Liver (tissue), 9 donors: ENCODE data around the gene BCAR3. TPM values are rescaled to one million over a fixed set of nuclear protein-coding genes. Genes with fewer than 3 reads are reported as not detected.

Experiments used
- DNase-seq: peaks from one replicate; pipeline ENCODE4 v3.0.0-alpha.2; 2017; ENCODE audit warnings: low spot score
- H3K27ac ChIP-seq, 2 donors: one replicate each; pipeline ENCODE4 v1.7.0; 2013; ENCODE audit warnings: inconsistent platforms in 2 of 2, low read length in 2 of 2, control low read depth in 1 of 2, low read depth in 1 of 2, mild to moderate bottlenecking in 1 of 2
- H3K27me3 ChIP-seq, 4 donors: one replicate each; pipeline versions ENCODE4 v1.6.1 to v1.7.0; 2013; ENCODE audit warnings: low read length in 3 of 4, inconsistent platforms in 1 of 4, mild to moderate bottlenecking in 1 of 4, moderate library complexity in 1 of 4; ENCODE audit not compliant: control insufficient read depth in 4 of 4, insufficient read depth in 4 of 4
- H3K36me3 ChIP-seq, 4 donors: one replicate each; pipeline versions ENCODE4 v1.6.1 to v1.7.0; 2013; ENCODE audit warnings: low read length in 3 of 4, mild to moderate bottlenecking in 3 of 4, low read depth in 1 of 4, moderate library complexity in 1 of 4; ENCODE audit not compliant: control insufficient read depth in 4 of 4, insufficient read depth in 3 of 4
- H3K4me1 ChIP-seq, 4 donors: one replicate each; pipeline versions ENCODE4 v1.6.1 to v1.7.0; 2013; ENCODE audit warnings: low read length in 3 of 4, mild to moderate bottlenecking in 3 of 4, moderate library complexity in 1 of 4; ENCODE audit not compliant: control insufficient read depth in 4 of 4, insufficient read depth in 4 of 4
- H3K4me3 ChIP-seq, 3 donors: one replicate each; pipeline versions ENCODE4 v1.6.1 to v1.7.0; 2013; ENCODE audit warnings: low read length in 3 of 3, control low read depth in 1 of 3, low read depth in 1 of 3, mild to moderate bottlenecking in 1 of 3
- H3K9ac ChIP-seq, 2 donors: one replicate each; pipeline ENCODE4 v1.7.0; 2013; ENCODE audit warnings: low read length in 2 of 2, mild to moderate bottlenecking in 2 of 2, moderate library complexity in 2 of 2, control low read depth in 1 of 2, low read depth in 1 of 2
- H3K9me3 ChIP-seq, 4 donors: one replicate each; pipeline versions ENCODE4 v1.6.1 to v1.7.0; 2013; ENCODE audit warnings: low read length in 3 of 4; ENCODE audit not compliant: control insufficient read depth in 4 of 4
- ATF3 ChIP-seq: IDR thresholded peaks from 2 replicates; pipeline ENCODE4 v1.6.1; 2016; ENCODE audit warnings: antibody characterized with exemption
- CTCF ChIP-seq: fragments of 150-350 bp; IDR thresholded peaks from 2 replicates; pipeline ENCODE4 v1.5.1; 2017; ENCODE audit warnings: improper control_type of control experiment, low read depth, low read length; ENCODE audit not compliant: missing input control
- EGR1 ChIP-seq, 2 donors: IDR thresholded peaks; 2 replicates each; pipeline ENCODE4 v1.6.1; 2016 to 2018; ENCODE audit warnings: antibody characterized with exemption in 2 of 2, low read depth in 2 of 2
- FOXA1 ChIP-seq: IDR thresholded peaks from 2 replicates; pipeline ENCODE4 v1.6.1; 2016; ENCODE audit warnings: antibody characterized with exemption
- FOXA2 ChIP-seq: IDR thresholded peaks from 2 replicates; pipeline ENCODE4 v1.6.1; 2016; ENCODE audit warnings: antibody characterized with exemption
- GABPA ChIP-seq, 2 donors: IDR thresholded peaks in 1 of 2; conservative IDR thresholded peaks in 1 of 2; 2 replicates each; pipeline ENCODE4 v1.6.1; 2016; ENCODE audit warnings: antibody characterized with exemption in 2 of 2, mild to moderate bottlenecking in 1 of 2, moderate library complexity in 1 of 2
- HNF4A ChIP-seq, 2 donors: conservative IDR thresholded peaks; 2 replicates each; pipeline ENCODE4 v1.6.1; 2016; ENCODE audit warnings: antibody characterized with exemption in 2 of 2, mild to moderate bottlenecking in 2 of 2
- HNF4G ChIP-seq: IDR thresholded peaks from 2 replicates; pipeline ENCODE4 v1.6.1; 2016; ENCODE audit warnings: antibody characterized with exemption
- JUND ChIP-seq, 2 donors: IDR thresholded peaks; 2 replicates each; pipeline ENCODE4 v1.6.1; 2016; ENCODE audit warnings: antibody characterized with exemption in 2 of 2
- MAX ChIP-seq: IDR thresholded peaks from 2 replicates; pipeline ENCODE4 v1.6.1; 2016; ENCODE audit warnings: antibody characterized with exemption
- NR2F2 ChIP-seq: IDR thresholded peaks from 2 replicates; pipeline ENCODE4 v1.6.1; 2016; ENCODE audit warnings: antibody characterized with exemption
- RAD21 ChIP-seq, 2 donors: IDR thresholded peaks; 2 replicates each; pipeline ENCODE4 v1.6.1; 2016; ENCODE audit warnings: antibody characterized with exemption in 2 of 2, mild to moderate bottlenecking in 2 of 2
- REST ChIP-seq: IDR thresholded peaks from 2 replicates; pipeline ENCODE4 v1.6.1; 2016; ENCODE audit warnings: antibody characterized with exemption, mild to moderate bottlenecking
- RXRA ChIP-seq, 2 donors: IDR thresholded peaks; 2 replicates each; pipeline ENCODE4 v1.6.1; 2017 to 2018; ENCODE audit warnings: antibody characterized with exemption in 2 of 2, mild to moderate bottlenecking in 1 of 2
- SP1 ChIP-seq: IDR thresholded peaks from 2 replicates; pipeline ENCODE4 v1.6.1; 2018; ENCODE audit warnings: antibody characterized with exemption, mild to moderate bottlenecking
- YY1 ChIP-seq: IDR thresholded peaks from 2 replicates; pipeline ENCODE4 v1.6.1; 2016; ENCODE audit warnings: antibody characterized with exemption, mild to moderate bottlenecking
- ZBTB33 ChIP-seq: IDR thresholded peaks from 2 replicates; pipeline ENCODE4 v1.6.1; 2016; ENCODE audit warnings: antibody characterized with exemption
- WGBS: extraction: QIAGEN DNeasy Blood & Tissue Kit; methylation state at CpG from one replicate; pipeline ENCODE4 v1.1.7; 2013; 5-methylcytosine and 5-hydroxymethylcytosine counted together
- polyA plus RNA-seq, 2 donors: library from polyadenylated mRNA; stranded (reverse) in 1 of 2; unstranded in 1 of 2; fragments of 200-250 nt in 1 of 2; fragments of >200 nt in 1 of 2; fragmentation: Nextera tagmentation in 1 of 2; extraction: Ambion mirVana in 1 of 2; gene quantifications; one replicate each; pipeline versions ENCODE4 v1.2.1 to v1.2.3, GENCODE V29; 2013 to 2015
- total RNA-seq, 2 donors: library from RNA; depleted of rRNA; stranded (reverse); fragments of >200 nt; gene quantifications; one replicate each; pipeline ENCODE4 v1.2.3, GENCODE V29; 2014
- donor health status: healthy.
- donor health status: healthy.
- donor health status: healthy.
- donor health status: healthy.
- donor health status: healthy.

BCAR3 gene
- total and polyA plus RNA-seq, 4 donors = 2.8 to 10.3 (median 7.7) TPM

- TF ChIP-seq GABPA (IDR thresholded peaks at IDR 0.05 in 1 of 2, conservative IDR thresholded peaks at IDR 0.05 in 1 of 2) = no peak
- TF ChIP-seq CTCF = no peak
- TF ChIP-seq EGR1 (IDR thresholded peaks at IDR 0.05; ENCODE audit: low read depth in 2 of 2) = no peak
- no peak for TF ChIP-seq RXRA (IDR thresholded peaks at IDR 0.05)
- TF ChIP-seq HNF4G = no peak
- no peak for TF ChIP-seq NR2F2
- no peak for TF ChIP-seq FOXA2
- TF ChIP-seq ATF3 = no peak
- TF ChIP-seq REST = no peak
- TF ChIP-seq SP1 = no peak
- TF ChIP-seq ZBTB33 = no peak
- TF ChIP-seq MAX = no peak
- TF ChIP-seq HNF4A (conservative IDR thresholded peaks at IDR 0.05) = no peak
- TF ChIP-seq FOXA1 = no peak
- TF ChIP-seq JUND (IDR thresholded peaks at IDR 0.05) = no peak
- no peak for TF ChIP-seq YY1
- no peak for TF ChIP-seq RAD21 (IDR thresholded peaks at IDR 0.05)
- no peak overlapping the region for H3K4me3 ChIP-seq
- H3K27ac ChIP-seq = no peak overlapping the region
- H3K9ac ChIP-seq = no peak overlapping the region
- H3K36me3 ChIP-seq = no peaks in the 10 kb centered on the region
- no peaks in the 10 kb centered on the region for H3K9me3 ChIP-seq
- no peak for DNase-seq
- no peaks in the 10 kb centered on the region for H3K27me3 ChIP-seq
- WGBS = 95% methylated on average over 8 of the region's 8 CpGs
- H3K4me1 ChIP-seq = no peaks in the 10 kb centered on the region
Observed at GRCh38 chr1:93640656-93641440, 40.8 kb downstream of the BCAR3 start.
